Neural progenitor cell (in vitro differentiated cells): ENCODE data around the gene KIAA1217. TPM values are rescaled to one million over a fixed set of nuclear protein-coding genes. Genes with fewer than 3 reads are reported as not detected.

Experiments
- DNase-seq: peaks from one replicate; pipeline ENCODE4 v3.0.0-alpha.2; 2016; ENCODE audit warnings: low spot score
- H2AFZ ChIP-seq: fragments of 200-600 bp; sonication (generic); replicated peaks from 2 replicates; pipeline ENCODE4 v1.6.1; 2016; ENCODE audit warnings: antibody characterized with exemption
- H3F3A ChIP-seq: fragments of 200-600 bp; sonication (generic); 2 replicates; pipeline ENCODE4 v1.6.1; 2016; ENCODE audit warnings: antibody characterized with exemption, low read depth
- H3K27ac ChIP-seq: fragments of 200-600 bp; sonication (generic); 2 replicates; pipeline ENCODE4 v1.5.1; 2016; ENCODE audit warnings: mild to moderate bottlenecking
- H3K27me3 ChIP-seq: fragments of 200-600 bp; sonication (generic); 2 replicates; pipeline ENCODE4 v1.6.1; 2016; ENCODE audit warnings: mild to moderate bottlenecking, moderate library complexity
- H3K36me3 ChIP-seq: fragments of 200-600 bp; sonication (generic); 2 replicates; pipeline ENCODE4 v1.5.1; 2016
- H3K4me1 ChIP-seq: fragments of 200-600 bp; sonication (generic); 2 replicates; pipeline ENCODE4 v1.6.1; 2016; ENCODE audit warnings: mixed run types
- H3K4me2 ChIP-seq: fragments of 200-600 bp; sonication (generic); 2 replicates; pipeline ENCODE4 v1.6.1; 2016
- H3K4me3 ChIP-seq: fragments of 200-600 bp; sonication (generic); 2 replicates; pipeline ENCODE4 v1.5.1; 2016
- H3K79me2 ChIP-seq: fragments of 200-600 bp; sonication (generic); 2 replicates; pipeline ENCODE4 v1.6.1; 2016; ENCODE audit warnings: low read depth
- H3K9ac ChIP-seq: fragments of 200-600 bp; sonication (generic); 2 replicates; pipeline ENCODE4 v1.6.1; 2016
- H3K9me3 ChIP-seq: fragments of 200-600 bp; sonication (generic); 2 replicates; pipeline ENCODE4 v1.5.1; 2016; ENCODE audit warnings: low read depth
- H4K20me1 ChIP-seq: fragments of 200-600 bp; sonication (generic); 2 replicates; pipeline ENCODE4 v1.6.1; 2016; ENCODE audit warnings: low read depth
- H3K27ac Mint-ChIP-seq: 3 replicates; pipeline ENCODE4 v1.8.0; 2021; ENCODE audit warnings: mixed read lengths
- H3K27me3 Mint-ChIP-seq: 2 replicates; pipeline ENCODE4 v1.8.0; 2022; ENCODE audit warnings: low read depth, mild to moderate bottlenecking, inconsistent platforms, moderate library complexity, mixed read lengths; ENCODE audit not compliant: insufficient read depth
- H3K36me3 Mint-ChIP-seq: 3 replicates; pipeline ENCODE4 v1.8.0; 2021; ENCODE audit warnings: mixed read lengths
- H3K4me1 Mint-ChIP-seq: 3 replicates; pipeline ENCODE4 v1.8.0; 2021; ENCODE audit warnings: mixed read lengths
- H3K4me3 Mint-ChIP-seq: 3 replicates; pipeline ENCODE4 v1.8.0; 2021; ENCODE audit warnings: mild to moderate bottlenecking, moderate library complexity, mixed read lengths
- H3K9me3 Mint-ChIP-seq: 3 replicates; pipeline ENCODE4 v1.8.0; 2020; ENCODE audit warnings: mixed read lengths
- EZH2 ChIP-seq: fragments of 200-600 bp; sonication (generic); IDR thresholded peaks from 2 replicates; pipeline ENCODE4 v1.6.1; 2017; ENCODE audit warnings: antibody characterized with exemption, mild to moderate bottlenecking, moderate library complexity
- EZH2phosphoT487 ChIP-seq: fragments of 200-600 bp; sonication (generic); IDR thresholded peaks from 2 replicates; pipeline ENCODE4 v1.6.1; 2017; ENCODE audit warnings: antibody characterized with exemption
- total RNA-seq: library from RNA; depleted of rRNA; stranded (reverse); fragments of >200 nt; gene quantifications from 2 replicates; pipeline ENCODE4 v1.2.3, GENCODE V29; 2015; ENCODE audit warnings: low replicate concordance
- TF ChIP-seq, protein P1 (sequence below): fragments of 200-600 bp; sonication (generic); IDR thresholded peaks from 2 replicates; pipeline ENCODE4 v1.5.1; 2017; ENCODE audit warnings: antibody characterized with exemption, mild to moderate bottlenecking

KIAA1217 gene
- total RNA-seq, 1 donor from 2014 or later = 13.1 TPM

GRCh38 chr10:24488631-24489030 lies 279.7 kb downstream of the KIAA1217 start:
- Histone ChIP-seq H3K9ac (no peak overlapping the region), H2AFZ (no peak overlapping the region), H3K4me3 (no peak overlapping the region), H3K79me2 (no peaks in the 10 kb centered on the region), H3K9me3 (no peaks in the 10 kb centered on the region), H3F3A (no peaks in the 10 kb centered on the region), H4K20me1 (no peaks in the 10 kb centered on the region), H3K27me3 (no peaks in the 10 kb centered on the region), H3K4me1 (no peaks in the 10 kb centered on the region), H3K36me3 (no peaks in the 10 kb centered on the region), H3K4me2 (no peak overlapping the region), H3K27ac (no peak overlapping the region)
- DNase-seq = no peak
- Mint-ChIP-seq H3K4me3 (no peak overlapping the region), H3K27me3 (peaks cover 2% of the 10 kb centered on the region), H3K36me3 (peaks cover 4% of the 10 kb centered on the region), H3K4me1 (peaks cover 6% of the 10 kb centered on the region), H3K9me3 (no peaks in the 10 kb centered on the region), H3K27ac (no peak overlapping the region)
- TF ChIP-seq EZH2phosphoT487 (no peak), EZH2 (no peak)
- TF ChIP-seq, protein P1, sequence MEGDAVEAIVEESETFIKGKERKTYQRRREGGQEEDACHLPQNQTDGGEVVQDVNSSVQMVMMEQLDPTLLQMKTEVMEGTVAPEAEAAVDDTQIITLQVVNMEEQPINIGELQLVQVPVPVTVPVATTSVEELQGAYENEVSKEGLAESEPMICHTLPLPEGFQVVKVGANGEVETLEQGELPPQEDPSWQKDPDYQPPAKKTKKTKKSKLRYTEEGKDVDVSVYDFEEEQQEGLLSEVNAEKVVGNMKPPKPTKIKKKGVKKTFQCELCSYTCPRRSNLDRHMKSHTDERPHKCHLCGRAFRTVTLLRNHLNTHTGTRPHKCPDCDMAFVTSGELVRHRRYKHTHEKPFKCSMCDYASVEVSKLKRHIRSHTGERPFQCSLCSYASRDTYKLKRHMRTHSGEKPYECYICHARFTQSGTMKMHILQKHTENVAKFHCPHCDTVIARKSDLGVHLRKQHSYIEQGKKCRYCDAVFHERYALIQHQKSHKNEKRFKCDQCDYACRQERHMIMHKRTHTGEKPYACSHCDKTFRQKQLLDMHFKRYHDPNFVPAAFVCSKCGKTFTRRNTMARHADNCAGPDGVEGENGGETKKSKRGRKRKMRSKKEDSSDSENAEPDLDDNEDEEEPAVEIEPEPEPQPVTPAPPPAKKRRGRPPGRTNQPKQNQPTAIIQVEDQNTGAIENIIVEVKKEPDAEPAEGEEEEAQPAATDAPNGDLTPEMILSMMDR = no peak

DNA sequence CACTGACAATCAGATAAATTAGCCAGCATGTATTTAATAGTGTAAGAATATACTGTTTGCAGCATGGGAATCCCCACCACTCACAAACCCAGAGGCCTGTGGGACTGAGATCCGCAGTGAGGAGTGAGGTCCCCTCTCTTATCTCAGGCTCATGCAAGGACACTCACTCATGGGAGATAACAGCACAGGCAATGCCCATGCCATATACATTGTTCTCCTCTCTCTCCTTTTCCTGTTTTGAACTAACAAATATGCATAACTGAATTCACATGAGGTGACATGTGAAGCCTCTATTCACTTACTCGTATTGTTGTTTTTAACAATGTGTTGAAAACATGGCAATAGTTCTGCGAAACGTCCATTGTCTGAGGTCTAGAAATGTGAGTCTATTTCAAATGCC lies 284.2 kb downstream of the KIAA1217 start:
- TF ChIP-seq, protein P1 = no peak
- TF ChIP-seq EZH2 (no peak), EZH2phosphoT487 (no peak)
- Histone ChIP-seq H2AFZ (no peak overlapping the region), H3K4me2 (no peak overlapping the region), H3K4me1 (no peaks in the 10 kb centered on the region), H4K20me1 (no peaks in the 10 kb centered on the region), H3K36me3 (no peaks in the 10 kb centered on the region), H3K79me2 (no peaks in the 10 kb centered on the region), H3K27me3 (no peaks in the 10 kb centered on the region), H3F3A (no peaks in the 10 kb centered on the region), H3K4me3 (no peak overlapping the region), H3K9ac (no peak overlapping the region), H3K27ac (no peak overlapping the region), H3K9me3 (no peaks in the 10 kb centered on the region)
- Mint-ChIP-seq H3K4me3 (no peak overlapping the region), H3K4me1 (peaks cover 5% of the 10 kb centered on the region), H3K9me3 (no peaks in the 10 kb centered on the region), H3K27me3 (no peaks in the 10 kb centered on the region), H3K27ac (no peak overlapping the region), H3K36me3 (no peaks in the 10 kb centered on the region)
- no peak for DNase-seq

- H3K9me3 Mint-ChIP-seq = no peaks in the 10 kb centered on the region
- Histone ChIP-seq H3K27me3 (no peaks in the 10 kb centered on the region), H3K4me1 (no peaks in the 10 kb centered on the region), H3K36me3 (no peaks in the 10 kb centered on the region), H2AFZ (no peak overlapping the region), H3K4me2 (no peak overlapping the region), H3K79me2 (no peaks in the 10 kb centered on the region), H3F3A (no peaks in the 10 kb centered on the region), H3K4me3 (no peak overlapping the region), H3K9ac (no peak overlapping the region), H4K20me1 (no peaks in the 10 kb centered on the region), H3K9me3 (no peaks in the 10 kb centered on the region), H3K27ac (no peak overlapping the region)
- no peaks in the 10 kb centered on the region for H3K27me3 Mint-ChIP-seq
- H3K4me3 Mint-ChIP-seq = no peak overlapping the region
- H3K4me1 Mint-ChIP-seq = no peaks in the 10 kb centered on the region
- TF ChIP-seq, protein P1 = no peak
- no peak for TF ChIP-seq EZH2phosphoT487
- TF ChIP-seq EZH2 = no peak
- DNase-seq = no peak
- H3K36me3 Mint-ChIP-seq = no peaks in the 10 kb centered on the region
- no peak overlapping the region for H3K27ac Mint-ChIP-seq
Measured at GRCh38 chr10:24494236-24494635, 285.3 kb downstream of the KIAA1217 start.
